GM19438 (cell line): ENCODE results near the gene ELMO1.
"Not testable (repeated sequence)": the region's sequence is repeated elsewhere in the genome, so short reads cannot be mapped to it uniquely, and the experiment has no call there.

Experiments used
- ATAC-seq: cut with Tn5 transposase; IDR thresholded peaks from one replicate; pipeline ENCODE4 v1.9.1; 2021; ENCODE audit warnings: low read depth; ENCODE audit not compliant: unreplicated experiment

Gene ELMO1

GRCh38 chr7:37007691-37008090, 441.0 kb downstream of the ELMO1 start:
- ATAC-seq: no peak

DNA sequence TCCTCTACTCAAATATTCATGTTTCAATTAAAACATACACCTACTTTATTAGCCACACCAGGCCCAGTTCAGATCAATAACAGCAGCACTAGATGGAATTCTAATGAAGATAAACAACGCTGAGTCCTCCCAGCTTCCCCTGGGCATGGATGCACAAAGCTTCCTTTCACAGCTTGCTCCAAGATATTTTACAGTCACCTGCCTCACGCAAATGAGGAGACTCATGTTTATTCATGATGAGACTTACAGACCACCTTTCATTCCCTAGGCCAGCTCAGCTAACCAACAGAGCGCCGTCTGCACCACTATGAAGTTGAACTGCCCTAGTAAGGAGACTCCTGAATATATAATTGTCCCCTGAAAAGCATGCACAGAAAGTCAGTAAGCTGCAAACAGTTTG, 441.4 kb downstream of the ELMO1 start:
- ATAC-seq: no peak

GRCh38 chr7:37006764-37007163, 441.9 kb downstream of the ELMO1 start:
- ATAC-seq: no peak

DNA sequence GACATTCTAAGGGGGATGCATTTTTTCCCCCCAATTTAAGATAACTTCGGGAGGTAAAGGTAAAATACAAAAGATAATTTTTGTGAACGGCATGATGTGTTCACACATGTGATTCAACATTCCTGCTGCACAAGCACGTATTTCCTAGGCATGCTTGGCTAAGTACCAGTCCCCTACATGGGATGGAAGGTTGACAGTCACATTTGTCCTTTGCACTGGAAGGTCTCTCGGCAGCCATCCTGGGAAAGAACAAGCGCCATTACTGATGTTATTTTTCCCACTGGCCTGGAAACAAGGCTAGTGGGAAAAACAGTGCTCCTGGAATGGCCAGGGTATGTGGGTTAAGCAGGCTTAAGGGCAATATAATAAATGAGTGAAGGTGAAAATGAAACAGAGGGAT, 448.2 kb downstream of the ELMO1 start:
- ATAC-seq: no peak

DNA sequence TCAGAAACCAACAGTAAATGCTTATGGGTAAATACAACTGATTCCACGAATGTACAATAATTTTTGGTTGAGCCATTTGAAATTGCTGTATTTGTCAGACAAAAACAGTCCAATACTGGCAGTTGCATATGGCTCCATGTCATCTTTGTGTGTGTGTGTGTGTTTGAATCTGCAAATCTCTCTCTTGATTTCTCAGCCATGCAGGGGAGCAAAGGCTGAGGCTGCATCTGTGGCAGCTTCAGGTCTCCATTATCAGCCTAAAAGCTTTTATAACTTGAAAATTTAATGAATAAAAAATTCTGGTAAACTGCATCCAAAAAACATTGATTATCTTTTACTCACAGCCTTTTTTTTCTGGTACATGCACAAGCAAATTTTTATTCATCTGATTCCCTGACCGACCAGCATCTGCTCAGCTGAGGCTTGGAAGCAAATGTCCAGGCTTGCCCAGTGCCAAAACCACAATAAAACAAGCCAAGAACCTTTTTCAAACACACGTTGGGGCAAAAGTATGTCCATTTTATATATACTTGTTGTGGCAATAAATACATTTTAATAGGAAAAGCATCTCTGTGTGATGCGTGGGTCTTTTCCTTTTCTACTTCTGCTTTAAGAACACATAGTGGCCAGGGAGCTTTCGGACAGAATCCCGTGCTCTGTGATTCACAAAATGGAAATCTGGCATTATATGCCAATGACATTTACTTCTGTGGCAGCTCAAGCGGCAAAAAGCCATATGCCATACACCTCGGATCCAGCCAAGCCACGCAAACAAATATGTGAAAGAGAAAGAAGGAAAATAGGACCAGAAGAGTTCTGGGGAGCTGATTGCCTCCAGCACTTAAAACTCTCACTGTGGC, 448.8 kb downstream of the ELMO1 start:
- ATAC-seq: no peak

GRCh38 chr7:36995776-36996175, 452.9 kb downstream of the ELMO1 start:
- no peak for ATAC-seq

DNA sequence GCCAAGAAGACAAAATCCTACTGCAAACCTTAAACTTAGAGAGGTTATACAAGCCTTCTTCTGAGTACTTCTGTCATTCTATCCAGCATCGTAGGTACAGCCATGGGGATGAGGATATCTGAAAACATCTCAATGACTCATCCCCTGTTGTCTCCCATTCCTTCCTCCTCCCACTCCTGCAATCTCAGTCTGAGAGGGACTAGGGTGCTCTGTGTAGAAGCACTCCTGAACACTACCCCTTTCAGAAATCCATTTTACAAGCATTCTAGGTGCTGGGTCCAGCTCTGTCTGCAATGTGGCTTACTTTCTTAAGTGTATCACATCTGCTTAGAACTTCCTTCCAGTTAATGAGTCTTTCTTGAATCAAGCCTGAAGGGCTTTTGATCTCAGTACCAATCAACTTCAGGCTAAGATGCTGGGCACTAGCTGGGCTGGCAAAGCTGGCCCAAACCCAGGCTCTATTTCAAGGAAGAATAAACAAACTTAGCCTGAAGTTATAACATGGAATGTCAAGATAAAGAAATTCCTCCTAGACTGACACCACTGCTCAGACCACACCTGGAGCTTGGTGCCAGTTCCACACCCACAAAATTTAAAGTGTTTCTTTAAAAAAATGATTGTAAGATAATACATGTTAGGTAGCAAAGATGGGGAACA, 454.1 kb downstream of the ELMO1 start:
- no peak for ATAC-seq

DNA sequence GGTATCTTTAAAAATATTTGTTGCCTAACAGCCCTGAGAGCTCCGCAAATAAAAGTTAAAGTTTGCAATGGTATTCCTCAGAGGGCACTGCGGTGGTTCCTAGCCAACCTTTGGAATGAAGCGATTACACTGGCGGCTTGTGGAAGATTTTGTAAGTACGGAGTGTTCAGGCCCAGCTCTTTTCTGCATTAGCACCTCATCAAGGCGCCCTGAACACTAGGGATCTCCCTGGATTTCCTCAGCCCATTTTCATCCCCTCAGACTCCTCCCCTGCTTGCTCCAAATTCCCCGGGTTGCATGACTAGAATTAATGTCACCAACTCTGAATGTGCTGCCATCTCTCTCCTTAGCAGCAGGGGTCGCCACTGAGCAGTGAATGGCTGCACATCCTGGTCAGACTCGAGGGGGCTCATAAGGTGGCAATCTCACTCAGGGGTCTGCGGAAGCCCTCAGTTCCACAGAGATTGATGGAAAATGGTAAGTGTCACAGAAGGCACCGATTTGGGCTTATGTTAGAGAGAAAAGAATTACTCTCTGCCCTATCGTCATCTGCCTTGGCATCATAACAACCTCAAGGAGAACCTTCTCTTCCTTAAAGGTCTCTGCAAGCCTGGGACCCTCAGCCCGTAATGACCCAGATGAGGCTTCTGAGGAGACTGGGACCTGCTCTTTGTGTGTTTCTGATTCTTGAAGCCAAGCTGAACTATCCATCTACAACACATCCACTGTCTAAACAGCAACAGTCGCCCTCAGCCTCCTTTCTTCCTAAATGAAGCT, 461.5 kb downstream of the ELMO1 start:
- no peak for ATAC-seq

- ATAC-seq: no peak
Measured at GRCh38 chr7:36986511-36986933, 462.1 kb downstream of the ELMO1 start.

GRCh38 chr7:36985866-36986400, 462.7 kb downstream of the ELMO1 start:
- no peak for ATAC-seq

DNA sequence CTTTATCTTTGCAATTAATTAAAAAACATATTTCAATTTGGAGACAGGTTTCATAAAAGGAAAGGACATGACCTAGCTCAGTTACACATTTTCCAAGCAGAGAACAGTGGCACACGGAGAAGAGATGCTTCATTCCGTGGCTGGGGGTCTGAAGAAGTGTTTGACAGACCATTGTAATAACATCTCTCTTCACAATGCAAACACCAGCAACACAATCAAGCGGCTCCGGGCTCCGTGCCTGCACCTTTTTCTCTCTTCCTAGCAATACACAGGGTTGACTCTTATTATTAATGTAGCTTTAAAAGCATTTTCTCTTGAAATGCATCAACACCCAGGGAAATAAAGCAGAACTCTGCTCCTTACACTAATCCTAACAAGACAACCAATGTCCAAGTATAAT, 463.3 kb downstream of the ELMO1 start:
- no peak for ATAC-seq

DNA sequence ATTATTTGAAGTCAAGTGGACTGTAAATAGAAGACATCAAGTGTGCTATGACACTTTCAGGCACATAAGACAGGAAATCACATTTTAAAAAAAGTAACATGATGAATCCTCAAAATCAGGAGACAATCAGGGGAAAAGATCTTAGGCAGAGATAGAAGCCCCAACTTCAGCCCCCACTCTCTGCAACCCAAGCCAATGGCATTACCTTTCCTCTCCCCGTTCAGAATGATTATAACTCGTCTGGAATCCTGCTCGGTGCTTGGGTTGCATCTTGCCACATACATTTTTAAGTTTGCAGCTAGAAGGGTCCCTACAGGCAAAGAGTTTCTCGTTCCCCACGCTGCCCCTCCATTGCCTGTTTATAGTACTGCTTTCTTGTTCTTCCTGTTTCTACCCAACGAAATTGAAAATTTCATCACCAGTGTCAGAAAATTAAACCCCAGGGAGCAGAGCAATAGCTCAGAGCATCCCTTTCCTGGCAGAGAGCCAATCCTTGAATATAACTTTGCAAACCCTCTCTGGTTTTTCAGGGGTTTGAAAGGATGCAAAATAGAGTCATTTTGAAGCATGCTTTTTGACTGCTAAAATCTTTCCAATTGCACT, 463.9 kb downstream of the ELMO1 start:
- no peak for ATAC-seq

DNA sequence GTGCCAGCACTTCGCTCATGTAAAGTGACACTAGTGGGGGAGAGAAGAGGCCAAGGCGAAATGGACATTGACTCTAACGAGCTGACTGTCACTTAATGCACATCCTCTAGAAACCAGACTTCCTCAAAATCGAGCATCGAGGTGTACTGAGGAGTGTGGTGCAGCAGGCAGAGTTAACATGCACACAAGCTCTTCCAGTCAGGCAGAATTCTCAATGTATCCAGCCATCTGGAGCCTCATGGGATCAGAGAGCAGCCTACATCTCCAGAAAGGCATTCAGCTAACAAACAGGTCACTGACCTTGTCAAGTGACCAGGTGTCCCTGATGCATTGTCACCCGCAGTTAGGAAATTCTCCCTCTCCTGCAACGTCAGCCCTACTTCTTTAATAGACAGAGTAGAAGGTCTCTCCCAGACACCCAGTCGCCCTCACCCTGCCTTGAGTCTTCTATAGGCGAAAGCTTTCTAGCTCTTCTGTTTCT, 464.6 kb downstream of the ELMO1 start:
- no peak for ATAC-seq

DNA sequence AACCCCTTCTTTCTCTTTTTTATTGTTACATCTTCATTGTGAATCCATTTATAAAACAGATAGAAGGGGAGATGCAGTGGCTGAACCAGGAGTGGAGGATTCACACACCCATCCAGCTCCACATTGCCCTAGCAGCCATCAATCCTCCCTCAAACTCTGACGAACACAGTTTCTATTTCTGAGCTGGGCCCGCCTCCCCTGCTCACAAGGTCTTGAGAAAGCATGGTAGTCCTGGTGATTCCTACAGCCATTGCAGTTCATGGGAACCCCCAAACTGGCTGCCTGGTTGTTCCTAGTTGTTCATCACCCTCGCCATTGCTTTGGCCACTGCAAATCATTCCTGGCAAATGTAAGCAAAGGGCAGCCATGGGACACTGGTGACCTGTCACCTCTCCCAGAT, 465.9 kb downstream of the ELMO1 start:
- ATAC-seq: no peak

DNA sequence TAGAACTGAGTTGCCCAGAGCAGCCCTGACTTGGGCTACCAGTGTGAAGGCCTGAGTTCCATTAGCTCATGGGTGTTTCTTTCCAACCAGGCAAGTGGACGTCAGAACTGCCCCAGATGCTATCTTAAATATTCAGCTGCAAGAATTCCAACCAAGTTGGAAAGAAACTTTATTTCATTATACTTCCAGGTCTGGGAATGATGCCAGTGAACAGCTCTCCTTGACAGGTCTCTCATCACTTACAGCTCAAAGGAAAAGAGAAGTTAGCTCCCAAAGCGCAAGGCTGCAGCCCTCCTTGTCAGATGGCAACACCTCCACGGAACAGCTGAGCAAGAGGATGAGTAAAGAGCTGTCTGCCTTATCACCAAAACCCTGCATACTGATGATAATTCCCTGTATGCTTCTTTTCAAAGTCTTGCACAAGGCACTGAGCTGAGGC, 468.8 kb downstream of the ELMO1 start:
- no peak for ATAC-seq

GRCh38 chr7:36978461-36978860, 470.2 kb downstream of the ELMO1 start:
- no peak for ATAC-seq

DNA sequence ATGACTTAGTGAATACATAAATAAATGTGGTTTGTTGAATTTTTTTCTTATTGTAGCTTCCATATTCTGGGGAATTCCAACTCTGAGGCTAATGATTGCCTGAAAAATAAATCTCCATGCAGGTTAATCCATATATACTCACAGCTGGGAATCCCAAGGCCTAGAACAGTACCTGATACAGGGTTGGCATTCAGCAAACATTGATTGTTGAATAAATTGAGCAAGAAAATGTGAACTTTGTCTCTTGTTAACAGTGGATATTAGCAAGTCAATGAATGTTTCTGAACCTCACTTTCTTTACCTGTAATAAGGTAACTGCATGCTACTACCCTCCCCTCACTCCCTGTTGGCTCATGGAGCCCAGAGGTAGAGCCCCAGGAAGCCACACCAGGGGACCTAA, 470.8 kb downstream of the ELMO1 start:
- no peak for ATAC-seq

DNA sequence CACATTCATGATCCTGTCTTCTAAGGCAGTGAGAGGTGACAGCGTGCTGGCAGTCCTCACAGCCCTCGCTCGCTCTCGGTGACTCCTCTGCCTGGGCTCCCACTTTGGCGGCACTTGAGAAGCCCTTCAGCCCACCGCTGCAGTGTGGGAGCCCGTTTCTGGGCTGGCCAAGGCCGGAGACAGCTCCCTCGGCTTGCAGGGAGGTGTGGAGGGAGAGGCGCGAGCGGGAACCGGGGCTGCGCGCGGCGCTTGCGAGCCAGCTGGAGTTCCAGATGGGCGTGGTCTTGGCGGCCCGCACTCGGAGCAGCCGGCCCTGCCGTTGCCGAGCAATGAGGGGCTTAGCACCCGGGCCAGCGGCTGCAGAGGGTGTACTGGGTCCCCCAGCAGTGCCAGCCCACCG, 475.1 kb downstream of the ELMO1 start:
- not testable (repeated sequence) for ATAC-seq

GRCh38 chr7:36972140-36972518, 476.5 kb downstream of the ELMO1 start:
- ATAC-seq: no peak

DNA sequence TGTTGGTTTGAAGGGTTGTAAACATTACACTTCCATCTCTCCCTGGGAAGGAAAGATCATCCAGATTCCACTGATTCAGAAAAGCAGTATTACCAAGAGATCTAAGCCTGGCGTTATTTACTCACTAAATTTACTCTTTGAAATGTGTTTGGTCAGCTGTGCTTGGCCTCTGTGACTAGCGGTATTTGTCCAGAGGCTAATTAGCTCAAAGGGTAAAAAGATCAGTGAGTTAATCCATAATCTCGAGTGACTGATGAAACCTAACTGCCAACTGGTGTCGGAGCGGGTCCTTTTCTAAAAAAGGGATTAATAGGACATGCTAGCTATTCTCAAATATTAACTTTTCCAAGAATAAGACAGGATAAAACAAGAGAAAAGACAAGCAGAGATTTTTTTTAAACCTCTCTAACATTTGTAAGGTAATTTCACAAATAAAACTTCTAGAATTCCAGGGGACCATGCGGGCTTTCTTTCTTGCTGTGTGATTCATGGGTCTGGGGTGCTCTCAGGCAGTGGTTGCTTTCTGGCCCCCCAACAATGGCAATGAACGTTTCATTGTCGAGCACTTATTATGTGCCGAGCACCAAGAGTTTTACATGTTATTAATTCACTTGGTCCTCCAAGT, 477.0 kb downstream of the ELMO1 start:
- ATAC-seq: no peak
